ENCODE results near the gene RAB10. TPM values are rescaled to one million over a fixed set of nuclear protein-coding genes. Genes with fewer than 3 reads are reported as not detected.
A peak's percentile ranks its signal among the peaks of the same experiment; 100 is the strongest.
"Not testable (repeated sequence)": the region's sequence is repeated elsewhere in the genome, so short reads cannot be mapped to it uniquely, and the experiment has no call there.

The RAB10 gene
- total and polyA plus RNA-seq, 2 of the 13 experiments (the other 11 are each of a cell fraction or from before 2014, with no cell fraction given), result 48.2 to 120 TPM

DNA sequence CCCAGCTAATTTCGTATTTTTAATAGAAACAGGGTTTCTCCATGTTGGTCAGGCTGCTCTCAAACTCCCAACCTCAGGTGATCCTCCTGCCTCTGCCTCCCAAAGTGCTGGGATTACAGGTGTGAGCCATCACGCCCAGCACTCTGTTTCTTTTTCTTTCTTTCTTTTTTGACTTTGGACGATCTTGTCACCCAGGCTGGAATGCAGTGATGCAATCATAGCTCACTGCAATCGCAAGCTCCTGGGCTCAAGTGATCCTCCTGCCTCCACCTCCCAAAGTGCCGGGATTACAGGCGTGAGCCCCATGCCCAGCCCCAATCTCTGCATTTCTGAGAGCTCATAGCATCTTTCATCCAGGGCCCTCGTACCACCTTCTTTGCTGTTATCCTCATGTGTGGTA is 34.5 kb upstream of the RAB10 start:
- FAIRE-seq (peak; percentile 71), DNase-seq (ENCODE audit: low spot score) (peak; percentile 55)
- BruUV-seq (replicated peaks); H3K9ac ChIP-seq (ENCODE audit: insufficient read depth, low read depth, low read length); H3K36me3 ChIP-seq (replicated peaks in 1 of 2; ENCODE audit: control insufficient read depth in 1 of 2, insufficient read depth in 2 of 2, low read length in 2 of 2); H2AFZ ChIP-seq (ENCODE audit: low read length); H3K79me2 ChIP-seq (ENCODE audit: insufficient read depth, low read length); H3K27ac ChIP-seq (ENCODE audit: extremely low read length, insufficient read depth, low read length); CTCF ChIA-PET (ENCODE audit: low intra/inter-chr PET ratio, low total read pairs); ATAC-seq; H3K27me3 ChIP-seq (ENCODE audit: control insufficient read depth in 1 of 2, insufficient read depth in 2 of 2, low read length in 2 of 2); H4K20me1 ChIP-seq (ENCODE audit: insufficient read depth, low read length); H3K9me3 ChIP-seq (ENCODE audit: low read length); TF ChIP-seq FOXP1, SOX6 (IDR thresholded peaks at IDR 0.05): not testable (repeated sequence)
- peak overlapping the region in 1 of 3 experiments; percentile 28; a peak in 1 of 6 replicates for H3K4me3 ChIP-seq (replicated peaks in 1 of 3; ENCODE audit: insufficient read depth in 1 of 3, low read depth in 2 of 3, low read length in 3 of 3)
- POLR2A ChIA-PET, result interaction anchor here (0.8 to 2.5 kb wide), 5 partner anchors 13 to 121 kb away, joined by 3 to 15 read pairs (median 4); partner anchors contain the start of genes ASXL2 and RAB10
- H3K4me1 ChIP-seq (ENCODE audit: insufficient read depth, low read length), result peaks cover 60% of the 10 kb centered on the region
- intact Hi-C loops (cut with micrococcal nuclease; ENCODE audit: unreplicated experiment) (loop anchor here (10.0 kb wide), 1 partner anchor 75 kb away; no protein-coding TSS in a partner anchor), in situ Hi-C loops (cut with HindIII; ENCODE audit: extremely low pct_ligation_motif_present, low pct_unique_long_range_greater_than_20kb) (loop anchor here (25.0 kb wide), 1 partner anchor 338 kb away; the partner anchor contains the start of genes ADGRF3 and SELENOI)
- 4% methylated on average over 7 of the region's 7 CpGs for WGBS (ENCODE audit: low lambda C conversion rate)
- H3K4me2 ChIP-seq (ENCODE audit: low read depth, low read length), result peak overlapping the region; percentile 63
- TF ChIP-seq RXRB (CRISPR knock-in tag; IDR thresholded peaks at IDR 0.05; ENCODE audit: borderline replicate concordance) (0 out of 2 replicates have a peak, but pooled peaks have one; percentile 28), HDAC2 (CRISPR knock-in tag; IDR thresholded peaks at IDR 0.05) (peak; percentile 1; the same call in 1 of the 2 replicates), FOXA3 (CRISPR knock-in tag; IDR thresholded peaks at IDR 0.05) (peak; percentile 36; the same call in 1 of the 2 replicates), ZNF205 (CRISPR knock-in tag; IDR thresholded peaks at IDR 0.05) (peak; percentile 91), FOSL2 (CRISPR knock-in tag; IDR thresholded peaks at IDR 0.05) (peak; percentile 84), FOXK1 (CRISPR knock-in tag; IDR thresholded peaks at IDR 0.05; ENCODE audit: borderline replicate concordance, low read depth) (0 out of 2 replicates have a peak, but pooled peaks have one; percentile 11), ZNF331 (CRISPR knock-in tag; IDR thresholded peaks at IDR 0.05) (peak; percentile 17; the same call in 1 of the 2 replicates), FOXP1 (CRISPR knock-in tag; IDR thresholded peaks at IDR 0.05) (0 out of 2 replicates have a peak, but pooled peaks have one; percentile 6), SOX6 (CRISPR knock-in tag; IDR thresholded peaks at IDR 0.05) (peak; percentile 68), SALL1 (CRISPR knock-in tag; IDR thresholded peaks at IDR 0.05) (peak; percentile 59), CEBPB (IDR thresholded peaks at IDR 0.05; ENCODE audit: borderline replicate concordance, low read depth, low read length) (peak; percentile 96), CBX5 (CRISPR knock-in tag; IDR thresholded peaks at IDR 0.05; ENCODE audit: borderline replicate concordance) (peak; percentile 55; the same call in 1 of the 2 replicates), GATAD2A (CRISPR knock-in tag; IDR thresholded peaks at IDR 0.05) (peak; percentile 81)
- TF ChIP-seq, protein P1, sequence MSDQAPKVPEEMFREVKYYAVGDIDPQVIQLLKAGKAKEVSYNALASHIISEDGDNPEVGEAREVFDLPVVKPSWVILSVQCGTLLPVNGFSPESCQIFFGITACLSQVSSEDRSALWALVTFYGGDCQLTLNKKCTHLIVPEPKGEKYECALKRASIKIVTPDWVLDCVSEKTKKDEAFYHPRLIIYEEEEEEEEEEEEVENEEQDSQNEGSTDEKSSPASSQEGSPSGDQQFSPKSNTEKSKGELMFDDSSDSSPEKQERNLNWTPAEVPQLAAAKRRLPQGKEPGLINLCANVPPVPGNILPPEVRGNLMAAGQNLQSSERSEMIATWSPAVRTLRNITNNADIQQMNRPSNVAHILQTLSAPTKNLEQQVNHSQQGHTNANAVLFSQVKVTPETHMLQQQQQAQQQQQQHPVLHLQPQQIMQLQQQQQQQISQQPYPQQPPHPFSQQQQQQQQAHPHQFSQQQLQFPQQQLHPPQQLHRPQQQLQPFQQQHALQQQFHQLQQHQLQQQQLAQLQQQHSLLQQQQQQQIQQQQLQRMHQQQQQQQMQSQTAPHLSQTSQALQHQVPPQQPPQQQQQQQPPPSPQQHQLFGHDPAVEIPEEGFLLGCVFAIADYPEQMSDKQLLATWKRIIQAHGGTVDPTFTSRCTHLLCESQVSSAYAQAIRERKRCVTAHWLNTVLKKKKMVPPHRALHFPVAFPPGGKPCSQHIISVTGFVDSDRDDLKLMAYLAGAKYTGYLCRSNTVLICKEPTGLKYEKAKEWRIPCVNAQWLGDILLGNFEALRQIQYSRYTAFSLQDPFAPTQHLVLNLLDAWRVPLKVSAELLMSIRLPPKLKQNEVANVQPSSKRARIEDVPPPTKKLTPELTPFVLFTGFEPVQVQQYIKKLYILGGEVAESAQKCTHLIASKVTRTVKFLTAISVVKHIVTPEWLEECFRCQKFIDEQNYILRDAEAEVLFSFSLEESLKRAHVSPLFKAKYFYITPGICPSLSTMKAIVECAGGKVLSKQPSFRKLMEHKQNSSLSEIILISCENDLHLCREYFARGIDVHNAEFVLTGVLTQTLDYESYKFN (CRISPR knock-in tag; conservative IDR thresholded peaks at IDR 0.05), result 0 out of 2 replicates have a peak, but pooled peaks have one; percentile 28
- TF ChIP-seq, protein P2, sequence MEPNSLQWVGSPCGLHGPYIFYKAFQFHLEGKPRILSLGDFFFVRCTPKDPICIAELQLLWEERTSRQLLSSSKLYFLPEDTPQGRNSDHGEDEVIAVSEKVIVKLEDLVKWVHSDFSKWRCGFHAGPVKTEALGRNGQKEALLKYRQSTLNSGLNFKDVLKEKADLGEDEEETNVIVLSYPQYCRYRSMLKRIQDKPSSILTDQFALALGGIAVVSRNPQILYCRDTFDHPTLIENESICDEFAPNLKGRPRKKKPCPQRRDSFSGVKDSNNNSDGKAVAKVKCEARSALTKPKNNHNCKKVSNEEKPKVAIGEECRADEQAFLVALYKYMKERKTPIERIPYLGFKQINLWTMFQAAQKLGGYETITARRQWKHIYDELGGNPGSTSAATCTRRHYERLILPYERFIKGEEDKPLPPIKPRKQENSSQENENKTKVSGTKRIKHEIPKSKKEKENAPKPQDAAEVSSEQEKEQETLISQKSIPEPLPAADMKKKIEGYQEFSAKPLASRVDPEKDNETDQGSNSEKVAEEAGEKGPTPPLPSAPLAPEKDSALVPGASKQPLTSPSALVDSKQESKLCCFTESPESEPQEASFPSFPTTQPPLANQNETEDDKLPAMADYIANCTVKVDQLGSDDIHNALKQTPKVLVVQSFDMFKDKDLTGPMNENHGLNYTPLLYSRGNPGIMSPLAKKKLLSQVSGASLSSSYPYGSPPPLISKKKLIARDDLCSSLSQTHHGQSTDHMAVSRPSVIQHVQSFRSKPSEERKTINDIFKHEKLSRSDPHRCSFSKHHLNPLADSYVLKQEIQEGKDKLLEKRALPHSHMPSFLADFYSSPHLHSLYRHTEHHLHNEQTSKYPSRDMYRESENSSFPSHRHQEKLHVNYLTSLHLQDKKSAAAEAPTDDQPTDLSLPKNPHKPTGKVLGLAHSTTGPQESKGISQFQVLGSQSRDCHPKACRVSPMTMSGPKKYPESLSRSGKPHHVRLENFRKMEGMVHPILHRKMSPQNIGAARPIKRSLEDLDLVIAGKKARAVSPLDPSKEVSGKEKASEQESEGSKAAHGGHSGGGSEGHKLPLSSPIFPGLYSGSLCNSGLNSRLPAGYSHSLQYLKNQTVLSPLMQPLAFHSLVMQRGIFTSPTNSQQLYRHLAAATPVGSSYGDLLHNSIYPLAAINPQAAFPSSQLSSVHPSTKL (CRISPR knock-in tag; IDR thresholded peaks at IDR 0.05), result peak; percentile 74
- TF ChIP-seq, protein P3, sequence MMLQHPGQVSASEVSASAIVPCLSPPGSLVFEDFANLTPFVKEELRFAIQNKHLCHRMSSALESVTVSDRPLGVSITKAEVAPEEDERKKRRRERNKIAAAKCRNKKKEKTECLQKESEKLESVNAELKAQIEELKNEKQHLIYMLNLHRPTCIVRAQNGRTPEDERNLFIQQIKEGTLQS (CRISPR knock-in tag; IDR thresholded peaks at IDR 0.05), result peak; percentile 98

All from HepG2 (cell line).